ENCODE measurements around the gene SAP30. TPM values are rescaled to one million over a fixed set of nuclear protein-coding genes. Genes with fewer than 3 reads are reported as not detected.

Gene SAP30
- total RNA-seq, 1 donor from 2014 or later, result 24.1 TPM

GRCh38 chr4:173403051-173403450 is 32.3 kb downstream of the SAP30 start:
- TF ChIP-seq CTCF (IDR thresholded peaks at IDR 0.05; ENCODE audit: partially characterized antibody, unreplicated experiment), result no peak
- H3K36me3 Mint-ChIP-seq (ENCODE audit: unreplicated experiment), result no peaks in the 10 kb centered on the region

GRCh38 chr4:173404296-173404865 is 33.6 kb downstream of the SAP30 start:
- H3K4me1 Mint-ChIP-seq (ENCODE audit: low read depth, unreplicated experiment), result no peaks in the 10 kb centered on the region
- no peak overlapping the region for H3K27ac Mint-ChIP-seq (ENCODE audit: unreplicated experiment)
- no peaks in the 10 kb centered on the region for H3K36me3 Mint-ChIP-seq (ENCODE audit: unreplicated experiment)
- H3K9me3 Mint-ChIP-seq (ENCODE audit: unreplicated experiment), result peaks cover 1% of the 10 kb centered on the region
- DNase-seq, result no peak
- H3K27me3 Mint-ChIP-seq (ENCODE audit: unreplicated experiment), result no peaks in the 10 kb centered on the region
- no peak overlapping the region for H3K4me3 Mint-ChIP-seq (ENCODE audit: unreplicated experiment)
- TF ChIP-seq CTCF (IDR thresholded peaks at IDR 0.05; ENCODE audit: partially characterized antibody, unreplicated experiment), result no peak

More at GRCh38 chr4:173403051-173403450, 32.3 kb downstream of the SAP30 start:
- H3K27me3 Mint-ChIP-seq (ENCODE audit: unreplicated experiment), result no peaks in the 10 kb centered on the region
- no peaks in the 10 kb centered on the region for H3K9me3 Mint-ChIP-seq (ENCODE audit: unreplicated experiment)
- H3K4me1 Mint-ChIP-seq (ENCODE audit: low read depth, unreplicated experiment), result no peaks in the 10 kb centered on the region
- no peak overlapping the region for H3K27ac Mint-ChIP-seq (ENCODE audit: unreplicated experiment)
- DNase-seq, result no peak
- no peak overlapping the region for H3K4me3 Mint-ChIP-seq (ENCODE audit: unreplicated experiment)

- Mint-ChIP-seq H3K9me3 (ENCODE audit: unreplicated experiment) (peaks cover 1% of the 10 kb centered on the region), H3K27ac (ENCODE audit: unreplicated experiment) (no peak overlapping the region), H3K4me1 (ENCODE audit: low read depth, unreplicated experiment) (no peaks in the 10 kb centered on the region), H3K27me3 (ENCODE audit: unreplicated experiment) (no peaks in the 10 kb centered on the region), H3K4me3 (ENCODE audit: unreplicated experiment) (no peak overlapping the region), H3K36me3 (ENCODE audit: unreplicated experiment) (no peaks in the 10 kb centered on the region)
- no peak for DNase-seq
- TF ChIP-seq CTCF (IDR thresholded peaks at IDR 0.05; ENCODE audit: partially characterized antibody, unreplicated experiment), result no peak
These were observed 35.3 kb downstream of the SAP30 start for GRCh38 chr4:173405840-173406606.

- Mint-ChIP-seq H3K27ac (ENCODE audit: unreplicated experiment) (no peak overlapping the region), H3K9me3 (ENCODE audit: unreplicated experiment) (peaks cover 1% of the 10 kb centered on the region), H3K27me3 (ENCODE audit: unreplicated experiment) (no peaks in the 10 kb centered on the region), H3K4me3 (ENCODE audit: unreplicated experiment) (no peak overlapping the region), H3K36me3 (ENCODE audit: unreplicated experiment) (no peaks in the 10 kb centered on the region), H3K4me1 (ENCODE audit: low read depth, unreplicated experiment) (no peaks in the 10 kb centered on the region)
- no peak for TF ChIP-seq CTCF (IDR thresholded peaks at IDR 0.05; ENCODE audit: partially characterized antibody, unreplicated experiment)
- DNase-seq, result no peak
These were observed 39.3 kb downstream of the SAP30 start for GRCh38 chr4:173410079-173410478.

GRCh38 chr4:173411106-173411693 is 40.4 kb downstream of the SAP30 start:
- no peak for DNase-seq
- no peak overlapping the region for H3K4me3 Mint-ChIP-seq (ENCODE audit: unreplicated experiment)
- TF ChIP-seq CTCF (IDR thresholded peaks at IDR 0.05; ENCODE audit: partially characterized antibody, unreplicated experiment), result no peak
- no peaks in the 10 kb centered on the region for H3K27me3 Mint-ChIP-seq (ENCODE audit: unreplicated experiment)
- peaks cover 1% of the 10 kb centered on the region for H3K9me3 Mint-ChIP-seq (ENCODE audit: unreplicated experiment)
- H3K27ac Mint-ChIP-seq (ENCODE audit: unreplicated experiment), result no peak overlapping the region
- H3K36me3 Mint-ChIP-seq (ENCODE audit: unreplicated experiment), result no peaks in the 10 kb centered on the region
- H3K4me1 Mint-ChIP-seq (ENCODE audit: low read depth, unreplicated experiment), result no peaks in the 10 kb centered on the region
